Stimulated activated CD8-positive, alpha-beta memory T cell treated with anti-CD3 and anti-CD28 coated beads, Interleukin-12 subunit alpha, Interleukin-12 subunit beta, amount 100 ng/mL, for 4 hours (primary cell): Measurements from ENCODE around the gene OBI1.

Experiments
- DNase-seq: peaks from one replicate; pipeline ENCODE4 v3.0.0-alpha.2; 2020; ENCODE audit warnings: low read depth

OBI1 gene

DNA sequence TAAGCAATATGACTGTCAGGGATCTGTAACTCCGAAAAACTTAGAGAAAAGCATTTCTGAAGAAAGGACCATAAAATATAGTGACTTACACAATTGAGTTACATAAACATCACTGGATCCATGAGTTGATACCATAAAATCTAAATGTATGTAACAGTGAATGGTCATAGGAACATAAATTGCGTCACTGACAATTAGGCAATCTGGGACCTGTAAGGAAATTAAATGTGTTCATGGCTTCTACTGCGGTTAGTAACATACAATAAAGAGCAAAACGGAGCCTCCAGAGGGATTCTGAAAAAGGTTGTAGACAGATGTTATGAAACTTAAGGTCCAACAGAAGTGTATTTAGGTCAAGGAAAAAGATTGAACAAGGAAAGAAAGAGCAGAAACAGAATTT lies 82.7 kb downstream of the OBI1 start:
- DNase-seq, result no peak

DNA sequence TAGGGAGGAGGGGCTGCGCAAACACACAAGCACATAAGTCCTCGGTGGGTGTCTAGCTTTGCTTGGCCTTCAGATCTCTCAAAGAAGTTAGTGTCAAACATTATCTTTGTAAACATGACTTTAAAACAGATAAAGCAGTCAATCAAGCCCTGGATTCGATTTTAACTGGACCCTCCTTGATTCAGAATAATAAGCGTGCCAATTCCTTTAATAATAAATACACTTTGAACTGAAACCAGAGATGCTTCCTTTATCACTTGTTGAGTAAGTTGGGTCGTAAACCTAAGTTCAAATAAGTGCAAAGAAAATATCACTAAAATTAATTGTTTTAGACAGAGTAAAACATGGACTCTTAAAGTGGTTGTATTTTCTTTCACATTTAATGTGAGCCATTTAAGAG lies 86.5 kb downstream of the OBI1 start:
- no peak for DNase-seq

DNA sequence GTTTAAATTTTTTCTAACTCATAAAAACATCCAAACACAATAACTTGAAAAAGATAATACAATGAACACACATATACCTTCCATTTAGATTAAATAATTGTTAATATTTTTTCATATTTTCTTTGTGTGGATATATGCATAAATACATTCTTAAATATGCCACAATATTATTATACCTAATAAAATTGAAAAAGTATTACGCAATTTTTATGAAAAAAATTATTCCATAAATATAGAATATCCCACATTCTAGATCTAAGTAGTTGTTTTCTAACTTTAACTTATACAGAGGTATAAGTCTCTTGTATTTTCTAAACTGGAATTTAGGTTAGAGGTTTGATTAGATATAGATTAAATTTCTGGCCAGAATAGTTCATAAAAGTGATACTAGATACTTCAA lies 89.9 kb downstream of the OBI1 start:
- no peak for DNase-seq

GRCh38 chr13:78566631-78567030 lies 92.3 kb downstream of the OBI1 start:
- DNase-seq, result no peak
